Measurements from ENCODE around the gene FAM53B.

GRCh38 chr10:124725171-124725631, 19.0 kb downstream of the FAM53B start:
- no peak for TF ChIP-seq CTCF (IDR thresholded peaks at IDR 0.05)
- TF ChIP-seq POLR2A (IDR thresholded peaks at IDR 0.05): no peak
- TF ChIP-seq POLR2AphosphoS5 (IDR thresholded peaks at IDR 0.05): no peak
